Measurements from ENCODE around the gene GALNT6. TPM values are rescaled to one million over a fixed set of nuclear protein-coding genes. Genes with fewer than 3 reads are reported as not detected.

GALNT6 gene
- total and polyA plus RNA-seq, 9 of the 15 experiments (the other 6 are each of a cell fraction or from before 2014, with no cell fraction given), result 1.5 to 8.6 (median 5.1) TPM

DNA sequence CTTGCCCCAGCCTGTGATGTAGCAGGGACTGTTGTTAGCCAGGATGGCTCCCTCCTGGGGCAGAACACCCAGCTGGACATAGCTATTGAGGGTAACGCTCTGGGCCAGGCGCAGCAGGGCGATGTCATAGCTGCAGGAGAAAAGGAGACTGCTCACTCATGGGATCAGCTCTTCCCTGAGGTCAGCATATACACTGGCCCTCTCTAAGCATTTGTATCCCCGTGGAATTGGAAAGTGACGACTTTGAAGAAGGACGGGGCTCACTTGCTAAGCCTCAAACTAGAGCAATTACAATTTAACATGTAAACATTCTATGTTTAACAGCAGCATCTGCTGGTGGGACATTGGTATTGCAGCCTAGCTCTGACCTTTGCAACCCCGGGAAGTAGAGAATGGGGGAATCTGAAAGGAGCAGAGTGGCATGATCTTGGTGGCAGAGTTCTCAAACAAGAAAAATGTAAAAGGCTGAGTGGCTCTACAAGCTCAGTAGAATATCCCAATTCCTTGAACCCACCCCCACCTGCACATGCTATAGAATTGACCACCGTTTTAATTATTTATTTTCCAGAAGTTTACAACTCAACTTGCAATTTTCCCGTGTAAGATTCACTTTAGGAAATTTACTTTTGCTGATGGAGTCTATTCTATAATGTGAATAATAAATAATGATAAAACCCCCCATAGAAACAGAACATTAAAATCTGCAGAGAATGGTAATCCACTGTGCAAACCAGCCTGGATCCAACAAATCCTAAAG lies 49.8 kb downstream of the GALNT6 start (continued):
- TF ChIP-seq, protein P1, sequence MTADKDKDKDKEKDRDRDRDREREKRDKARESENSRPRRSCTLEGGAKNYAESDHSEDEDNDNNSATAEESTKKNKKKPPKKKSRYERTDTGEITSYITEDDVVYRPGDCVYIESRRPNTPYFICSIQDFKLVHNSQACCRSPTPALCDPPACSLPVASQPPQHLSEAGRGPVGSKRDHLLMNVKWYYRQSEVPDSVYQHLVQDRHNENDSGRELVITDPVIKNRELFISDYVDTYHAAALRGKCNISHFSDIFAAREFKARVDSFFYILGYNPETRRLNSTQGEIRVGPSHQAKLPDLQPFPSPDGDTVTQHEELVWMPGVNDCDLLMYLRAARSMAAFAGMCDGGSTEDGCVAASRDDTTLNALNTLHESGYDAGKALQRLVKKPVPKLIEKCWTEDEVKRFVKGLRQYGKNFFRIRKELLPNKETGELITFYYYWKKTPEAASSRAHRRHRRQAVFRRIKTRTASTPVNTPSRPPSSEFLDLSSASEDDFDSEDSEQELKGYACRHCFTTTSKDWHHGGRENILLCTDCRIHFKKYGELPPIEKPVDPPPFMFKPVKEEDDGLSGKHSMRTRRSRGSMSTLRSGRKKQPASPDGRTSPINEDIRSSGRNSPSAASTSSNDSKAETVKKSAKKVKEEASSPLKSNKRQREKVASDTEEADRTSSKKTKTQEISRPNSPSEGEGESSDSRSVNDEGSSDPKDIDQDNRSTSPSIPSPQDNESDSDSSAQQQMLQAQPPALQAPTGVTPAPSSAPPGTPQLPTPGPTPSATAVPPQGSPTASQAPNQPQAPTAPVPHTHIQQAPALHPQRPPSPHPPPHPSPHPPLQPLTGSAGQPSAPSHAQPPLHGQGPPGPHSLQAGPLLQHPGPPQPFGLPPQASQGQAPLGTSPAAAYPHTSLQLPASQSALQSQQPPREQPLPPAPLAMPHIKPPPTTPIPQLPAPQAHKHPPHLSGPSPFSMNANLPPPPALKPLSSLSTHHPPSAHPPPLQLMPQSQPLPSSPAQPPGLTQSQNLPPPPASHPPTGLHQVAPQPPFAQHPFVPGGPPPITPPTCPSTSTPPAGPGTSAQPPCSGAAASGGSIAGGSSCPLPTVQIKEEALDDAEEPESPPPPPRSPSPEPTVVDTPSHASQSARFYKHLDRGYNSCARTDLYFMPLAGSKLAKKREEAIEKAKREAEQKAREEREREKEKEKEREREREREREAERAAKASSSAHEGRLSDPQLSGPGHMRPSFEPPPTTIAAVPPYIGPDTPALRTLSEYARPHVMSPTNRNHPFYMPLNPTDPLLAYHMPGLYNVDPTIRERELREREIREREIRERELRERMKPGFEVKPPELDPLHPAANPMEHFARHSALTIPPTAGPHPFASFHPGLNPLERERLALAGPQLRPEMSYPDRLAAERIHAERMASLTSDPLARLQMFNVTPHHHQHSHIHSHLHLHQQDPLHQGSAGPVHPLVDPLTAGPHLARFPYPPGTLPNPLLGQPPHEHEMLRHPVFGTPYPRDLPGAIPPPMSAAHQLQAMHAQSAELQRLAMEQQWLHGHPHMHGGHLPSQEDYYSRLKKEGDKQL (CRISPR knock-in tag; IDR thresholded peaks at IDR 0.05; ENCODE audit: borderline replicate concordance), result no peak
- TF ChIP-seq BRCA1 (IDR thresholded peaks at IDR 0.05), result no peak
- no peak for TF ChIP-seq BRCA1 (CRISPR knock-in tag; IDR thresholded peaks at IDR 0.05)

DNA sequence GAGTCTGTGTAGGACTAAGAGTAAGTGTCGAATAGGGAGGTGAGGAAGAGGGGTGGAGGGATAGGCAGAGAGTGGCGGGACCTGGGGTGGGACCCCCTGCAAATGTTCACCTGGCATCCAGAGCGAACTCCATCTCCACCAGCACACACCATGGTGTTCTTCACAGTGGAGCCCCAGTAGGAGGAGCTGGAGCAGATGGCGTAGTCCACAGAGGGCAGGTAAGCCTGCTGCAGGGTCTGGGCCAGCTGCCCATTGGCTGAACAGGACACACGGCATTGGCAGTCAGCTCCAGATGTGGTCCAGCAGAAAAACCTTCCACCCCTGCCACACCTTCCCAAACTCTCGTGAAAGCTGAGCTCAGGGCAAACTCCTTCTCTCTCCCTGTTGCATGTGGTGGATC lies 51.5 kb downstream of the GALNT6 start:
- Histone ChIP-seq H3K4me2 (ENCODE audit: insufficient read depth, low read length) (no peak overlapping the region), H3K36me3 (ENCODE audit: control insufficient read depth, insufficient read depth, low read length) (no peaks in the 10 kb centered on the region), H4K20me1 (replicated peaks; ENCODE audit: control insufficient read depth, insufficient read depth, low read length) (no peaks in the 10 kb centered on the region), H3K9me3 (replicated peaks; ENCODE audit: control insufficient read depth, insufficient read depth, low read depth, low read length) (no peaks in the 10 kb centered on the region), H3K9ac (ENCODE audit: insufficient read depth in 1 of 2, low read depth in 2 of 2, low read length in 2 of 2) (peak overlapping the region in 1 of 2 experiments; percentile 50; a peak in 1 of 4 replicates), H3K9me1 (ENCODE audit: control insufficient read depth, insufficient read depth, low read length) (no peaks in the 10 kb centered on the region), H3K4me1 (replicated peaks in 1 of 2; ENCODE audit: control insufficient read depth in 2 of 2, insufficient read depth in 2 of 2, low read length in 2 of 2) (peaks cover 2 to 10% of the 10 kb centered on the region in 2 experiments; a peak in 3 of 5 replicates), H2AFZ (ENCODE audit: low read depth, low read length) (no peak overlapping the region), H3K27me3 (ENCODE audit: control insufficient read depth in 2 of 2, insufficient read depth in 2 of 2, low read length in 2 of 2) (no peaks in the 10 kb centered on the region), H3K27ac (ENCODE audit: extremely low read depth, low read depth, low read length) (no peak overlapping the region), H3K4me3 (no peak overlapping the region), H3K79me2 (ENCODE audit: control insufficient read depth, insufficient read depth, low read length) (no peaks in the 10 kb centered on the region)
- intact Hi-C loops (cut with micrococcal nuclease), result loop anchor here (5.0 kb wide), 3 partner anchors 32 to 572 kb away; no protein-coding TSS in a partner anchor
- no peak for ATAC-seq
- TF ChIP-seq, protein P2, sequence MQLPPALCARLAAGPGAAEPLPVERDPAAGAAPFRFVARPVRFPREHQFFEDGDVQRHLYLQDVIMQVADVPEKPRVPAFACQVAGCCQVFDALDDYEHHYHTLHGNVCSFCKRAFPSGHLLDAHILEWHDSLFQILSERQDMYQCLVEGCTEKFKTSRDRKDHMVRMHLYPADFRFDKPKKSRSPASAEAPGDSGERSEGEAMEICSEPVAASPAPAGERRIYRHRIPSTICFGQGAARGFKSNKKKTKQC (CRISPR knock-in tag; IDR thresholded peaks at IDR 0.05), result no peak
- TF ChIP-seq, protein P3, sequence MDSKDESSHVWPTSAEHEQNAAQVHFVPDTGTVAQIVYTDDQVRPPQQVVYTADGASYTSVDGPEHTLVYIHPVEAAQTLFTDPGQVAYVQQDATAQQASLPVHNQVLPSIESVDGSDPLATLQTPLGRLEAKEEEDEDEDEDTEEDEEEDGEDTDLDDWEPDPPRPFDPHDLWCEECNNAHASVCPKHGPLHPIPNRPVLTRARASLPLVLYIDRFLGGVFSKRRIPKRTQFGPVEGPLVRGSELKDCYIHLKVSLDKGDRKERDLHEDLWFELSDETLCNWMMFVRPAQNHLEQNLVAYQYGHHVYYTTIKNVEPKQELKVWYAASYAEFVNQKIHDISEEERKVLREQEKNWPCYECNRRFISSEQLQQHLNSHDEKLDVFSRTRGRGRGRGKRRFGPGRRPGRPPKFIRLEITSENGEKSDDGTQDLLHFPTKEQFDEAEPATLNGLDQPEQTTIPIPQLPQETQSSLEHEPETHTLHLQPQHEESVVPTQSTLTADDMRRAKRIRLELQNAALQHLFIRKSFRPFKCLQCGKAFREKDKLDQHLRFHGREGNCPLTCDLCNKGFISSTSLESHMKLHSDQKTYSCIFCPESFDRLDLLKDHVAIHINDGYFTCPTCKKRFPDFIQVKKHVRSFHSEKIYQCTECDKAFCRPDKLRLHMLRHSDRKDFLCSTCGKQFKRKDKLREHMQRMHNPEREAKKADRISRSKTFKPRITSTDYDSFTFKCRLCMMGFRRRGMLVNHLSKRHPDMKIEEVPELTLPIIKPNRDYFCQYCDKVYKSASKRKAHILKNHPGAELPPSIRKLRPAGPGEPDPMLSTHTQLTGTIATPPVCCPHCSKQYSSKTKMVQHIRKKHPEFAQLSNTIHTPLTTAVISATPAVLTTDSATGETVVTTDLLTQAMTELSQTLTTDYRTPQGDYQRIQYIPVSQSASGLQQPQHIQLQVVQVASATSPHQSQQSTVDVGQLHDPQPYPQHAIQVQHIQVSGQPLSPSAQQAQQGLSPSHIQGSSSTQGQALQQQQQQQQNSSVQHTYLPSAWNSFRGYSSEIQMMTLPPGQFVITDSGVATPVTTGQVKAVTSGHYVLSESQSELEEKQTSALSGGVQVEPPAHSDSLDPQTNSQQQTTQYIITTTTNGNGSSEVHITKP (IDR thresholded peaks at IDR 0.05; ENCODE audit: partially characterized antibody), result peak; percentile 34
- FAIRE-seq, result no peak
- POLR2A ChIA-PET, result interaction anchor here (0.7 to 0.8 kb wide), 2 partner anchors 156 to 752 kb away, joined by 3 read pairs; no protein-coding TSS in a partner anchor
- CTCF ChIA-PET (ENCODE audit: low intra/inter-chr PET ratio), result no interaction called here
- no TSS peak for BruUV-seq (replicated peaks)
- 59% methylated on average over 5 of the region's 6 CpGs for WGBS (ENCODE audit: insufficient coverage, low coverage, missing lambda C conversion rate)
- in situ Hi-C loops (cut with MboI), result loop anchor here (5.0 kb wide), 1 partner anchor 72 kb away; no protein-coding TSS in a partner anchor
- no peak for DNase-seq (ENCODE audit: extremely low read depth in 1 of 4, low spot score in 3 of 4)
